ENCODE data around the gene COMMD1. TPM values are rescaled to one million over a fixed set of nuclear protein-coding genes. Genes with fewer than 3 reads are reported as not detected.
A peak's percentile ranks its signal among the peaks of the same experiment; 100 is the strongest.

COMMD1 gene
- total and polyA plus RNA-seq, 4 experiments from 2014 or later, result 16.7 to 63.9 (median 34.2) TPM

DNA sequence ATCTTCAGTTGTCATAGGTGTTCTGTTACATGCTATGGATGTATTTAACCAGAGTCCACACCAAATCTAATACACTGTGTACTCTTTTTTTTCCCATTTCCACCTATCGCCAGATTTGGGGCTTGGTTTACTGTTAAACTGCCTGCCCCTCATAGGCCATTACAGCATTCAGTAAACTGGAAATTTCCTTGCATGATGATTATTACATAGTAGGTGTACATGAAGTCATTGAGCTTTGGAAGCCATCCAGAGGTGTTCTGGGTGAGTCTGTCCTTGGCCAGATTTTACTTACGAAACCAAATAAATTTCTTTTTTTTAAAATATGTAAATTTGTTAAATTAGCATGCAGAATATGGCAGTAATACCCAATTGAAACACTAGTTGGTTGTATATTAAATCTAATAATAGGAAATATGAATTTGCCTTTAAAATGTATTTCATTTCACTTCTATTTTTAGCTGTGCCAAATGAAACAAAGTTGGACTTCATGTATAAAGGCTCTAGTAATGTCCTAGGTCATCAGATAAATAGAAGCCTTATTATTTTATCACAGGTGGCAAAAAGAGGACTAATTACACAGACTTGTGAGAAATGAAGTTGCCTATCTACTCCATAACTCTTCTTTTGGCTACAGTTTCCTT, 60.7 kb downstream of the COMMD1 start:
- Mint-ChIP-seq H3K27ac (no peak overlapping the region), H3K36me3 (no peaks in the 10 kb centered on the region), H3K9me3 (no peaks in the 10 kb centered on the region), H3K4me1 (peaks cover 0 to 7% (median 4%) of the 10 kb centered on the region in 4 donors), H3K4me3 (no peak overlapping the region), H3K27me3 (no peaks in the 10 kb centered on the region)
- H3K36me3 ChIP-seq (ENCODE audit: insufficient read depth, low read length), result no peaks in the 10 kb centered on the region
- no peaks in the 10 kb centered on the region for H3K4me1 ChIP-seq (ENCODE audit: insufficient read depth, low read length)
- no peak for DNase-seq
- ChIA-PET POLR2A (ENCODE audit: partially characterized antibody) (no interaction called here), CTCF (ENCODE audit: partially characterized antibody) (no interaction called here)
- H3K9me3 ChIP-seq (ENCODE audit: control insufficient read depth in 1 of 2, low read length in 2 of 2), result no peaks in the 10 kb centered on the region
- H3K27ac ChIP-seq (ENCODE audit: low read depth, low read length), result no peak overlapping the region
- H3K4me3 ChIP-seq (ENCODE audit: low read length in 2 of 2), result no peak overlapping the region
- no peaks in the 10 kb centered on the region for H3K27me3 ChIP-seq (ENCODE audit: insufficient read depth, low read length)
- intact Hi-C loops (cut with micrococcal nuclease), result no loop called here

- intact Hi-C loops (cut with micrococcal nuclease), result no loop called here
- Histone ChIP-seq H3K4me3 (ENCODE audit: low read length in 2 of 2) (no peak overlapping the region), H3K27me3 (ENCODE audit: insufficient read depth, low read length) (no peaks in the 10 kb centered on the region), H3K9me3 (ENCODE audit: control insufficient read depth in 1 of 2, low read length in 2 of 2) (no peaks in the 10 kb centered on the region), H3K36me3 (ENCODE audit: insufficient read depth, low read length) (no peaks in the 10 kb centered on the region), H3K4me1 (ENCODE audit: insufficient read depth, low read length) (no peaks in the 10 kb centered on the region), H3K27ac (ENCODE audit: low read depth, low read length) (no peak overlapping the region)
- POLR2A ChIA-PET (ENCODE audit: partially characterized antibody), result no interaction called here
- Mint-ChIP-seq H3K36me3 (no peaks in the 10 kb centered on the region), H3K9me3 (no peaks in the 10 kb centered on the region), H3K27ac (peak overlapping the region in 1 of 7 donors; percentile 15), H3K27me3 (no peaks in the 10 kb centered on the region), H3K4me3 (no peak overlapping the region), H3K4me1 (peaks cover 0 to 7% (median 4%) of the 10 kb centered on the region in 4 donors)
- CTCF ChIA-PET (ENCODE audit: partially characterized antibody), result no interaction called here
- no peak for DNase-seq
Measured at GRCh38 chr2:61967262-61967661, 61.8 kb downstream of the COMMD1 start.

GRCh38 chr2:61969376-61969775, 63.9 kb downstream of the COMMD1 start:
- POLR2A ChIA-PET (ENCODE audit: partially characterized antibody), result no interaction called here
- Histone ChIP-seq H3K27me3 (ENCODE audit: insufficient read depth, low read length) (no peaks in the 10 kb centered on the region), H3K36me3 (ENCODE audit: insufficient read depth, low read length) (no peaks in the 10 kb centered on the region), H3K27ac (ENCODE audit: low read depth, low read length) (no peak overlapping the region), H3K4me1 (ENCODE audit: insufficient read depth, low read length) (no peaks in the 10 kb centered on the region), H3K4me3 (ENCODE audit: low read length in 2 of 2) (no peak overlapping the region), H3K9me3 (ENCODE audit: control insufficient read depth in 1 of 2, low read length in 2 of 2) (no peaks in the 10 kb centered on the region)
- Mint-ChIP-seq H3K27ac (no peak overlapping the region), H3K27me3 (no peaks in the 10 kb centered on the region), H3K36me3 (no peaks in the 10 kb centered on the region), H3K4me1 (peaks cover 0 to 5% (median 4%) of the 10 kb centered on the region in 4 donors), H3K4me3 (no peak overlapping the region), H3K9me3 (no peaks in the 10 kb centered on the region)
- intact Hi-C loops (cut with micrococcal nuclease), result no loop called here
- no peak for DNase-seq
- CTCF ChIA-PET (ENCODE audit: partially characterized antibody), result no interaction called here

DNA sequence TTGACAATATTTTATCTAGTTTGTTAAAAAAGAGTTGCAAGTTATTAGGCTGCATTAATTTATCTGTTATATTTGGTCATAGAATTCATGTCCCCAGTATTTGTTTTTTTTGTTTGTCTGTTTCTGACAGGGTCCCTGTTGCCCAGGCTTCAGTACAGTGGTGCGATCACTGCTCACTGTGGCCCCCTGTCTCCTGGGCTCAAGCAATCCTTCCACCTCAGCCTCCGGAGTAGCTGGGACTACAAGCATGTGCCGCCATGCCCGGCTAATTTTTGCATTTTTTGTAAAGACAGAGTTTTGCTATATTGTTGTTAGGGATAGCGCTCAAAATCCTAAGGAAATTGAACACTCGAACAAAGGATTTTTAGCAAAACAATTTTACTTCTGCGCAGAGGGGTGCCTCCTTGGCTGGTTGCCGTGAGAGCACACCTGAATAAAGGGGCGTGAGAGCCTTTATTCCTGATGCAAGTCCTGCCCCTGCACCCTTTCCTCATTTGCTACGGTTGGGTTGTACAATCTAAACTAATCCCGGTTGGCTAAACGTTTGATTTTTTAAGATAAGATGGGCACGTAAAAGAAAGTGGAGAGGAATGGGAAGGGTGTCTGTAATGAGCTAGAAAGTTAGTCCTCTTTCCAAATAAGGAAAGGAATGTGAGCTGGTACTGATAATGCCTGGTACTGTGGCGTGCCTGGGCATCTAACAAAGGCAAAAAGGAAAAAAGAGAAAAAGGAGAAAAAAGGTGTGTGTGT, 65.5 kb downstream of the COMMD1 start:
- H3K27ac Mint-ChIP-seq, result no peak overlapping the region

DNA sequence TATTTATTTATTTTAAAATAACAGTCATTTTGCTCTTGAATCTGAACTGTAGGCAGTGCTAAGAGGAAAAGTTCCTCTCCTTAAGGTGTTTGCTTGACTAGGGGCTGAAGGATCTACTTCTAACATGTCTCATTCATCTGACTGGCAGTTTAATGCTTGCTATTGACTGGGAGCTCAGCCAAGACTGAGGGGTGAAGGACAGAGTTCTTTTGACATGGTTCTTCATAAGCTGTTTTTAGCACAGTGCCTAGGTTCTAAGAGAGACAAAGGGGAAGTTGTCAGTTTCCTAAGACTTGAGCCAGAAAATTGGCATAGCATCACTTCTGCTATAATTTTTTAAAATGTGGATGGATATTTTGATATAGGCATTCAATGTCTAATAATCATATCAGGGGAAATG, 73.0 kb downstream of the COMMD1 start:
- Mint-ChIP-seq H3K27me3 (no peaks in the 10 kb centered on the region), H3K36me3 (peaks cover 16 to 19% of the 10 kb centered on the region in 2 donors), H3K27ac (no peak overlapping the region), H3K4me1 (peaks cover 0 to 7% (median 2%) of the 10 kb centered on the region in 4 donors), H3K4me3 (no peak overlapping the region), H3K9me3 (peaks cover 2 to 27% (median 21%) of the 10 kb centered on the region in 8 donors)
- ChIA-PET POLR2A (ENCODE audit: partially characterized antibody) (no interaction called here), CTCF (ENCODE audit: partially characterized antibody) (interaction anchor here (0.8 to 1.2 kb wide), 3 partner anchors 8 to 29 kb away, joined by 3 read pairs; no protein-coding TSS in a partner anchor)
- no peaks in the 10 kb centered on the region for H3K9me3 ChIP-seq (ENCODE audit: control insufficient read depth in 1 of 2, low read length in 2 of 2)
- H3K4me3 ChIP-seq (ENCODE audit: low read length in 2 of 2), result no peak overlapping the region
- H3K27ac ChIP-seq (ENCODE audit: low read depth, low read length), result no peak overlapping the region
- no peak for DNase-seq
- H3K27me3 ChIP-seq (ENCODE audit: insufficient read depth, low read length), result no peaks in the 10 kb centered on the region
- no peaks in the 10 kb centered on the region for H3K4me1 ChIP-seq (ENCODE audit: insufficient read depth, low read length)
- H3K36me3 ChIP-seq (ENCODE audit: insufficient read depth, low read length), result no peaks in the 10 kb centered on the region
- intact Hi-C loops (cut with micrococcal nuclease), result no loop called here

More for the DNA sequence above, 65.5 kb downstream of the COMMD1 start:
- POLR2A ChIA-PET (ENCODE audit: partially characterized antibody), result no interaction called here
- Mint-ChIP-seq H3K4me1 (peaks cover 0 to 6% (median 4%) of the 10 kb centered on the region in 4 donors), H3K27me3 (no peaks in the 10 kb centered on the region), H3K36me3 (no peaks in the 10 kb centered on the region), H3K9me3 (no peaks in the 10 kb centered on the region), H3K4me3 (no peak overlapping the region)
- DNase-seq, result no peak
- CTCF ChIA-PET (ENCODE audit: partially characterized antibody), result no interaction called here
- Histone ChIP-seq H3K27ac (ENCODE audit: low read depth, low read length) (no peak overlapping the region), H3K36me3 (ENCODE audit: insufficient read depth, low read length) (no peaks in the 10 kb centered on the region), H3K9me3 (ENCODE audit: control insufficient read depth in 1 of 2, low read length in 2 of 2) (no peaks in the 10 kb centered on the region), H3K4me1 (ENCODE audit: insufficient read depth, low read length) (no peaks in the 10 kb centered on the region), H3K4me3 (ENCODE audit: low read length in 2 of 2) (no peak overlapping the region), H3K27me3 (ENCODE audit: insufficient read depth, low read length) (no peaks in the 10 kb centered on the region)
- intact Hi-C loops (cut with micrococcal nuclease), result no loop called here

GRCh38 chr2:61980758-61981157, 75.3 kb downstream of the COMMD1 start:
- Histone ChIP-seq H3K9me3 (ENCODE audit: control insufficient read depth in 1 of 2, low read length in 2 of 2) (no peaks in the 10 kb centered on the region), H3K4me1 (ENCODE audit: insufficient read depth, low read length) (no peaks in the 10 kb centered on the region), H3K4me3 (ENCODE audit: low read length in 2 of 2) (no peak overlapping the region), H3K27ac (ENCODE audit: low read depth, low read length) (no peak overlapping the region), H3K36me3 (ENCODE audit: insufficient read depth, low read length) (no peaks in the 10 kb centered on the region), H3K27me3 (ENCODE audit: insufficient read depth, low read length) (no peaks in the 10 kb centered on the region)
- Mint-ChIP-seq H3K27me3 (no peaks in the 10 kb centered on the region), H3K27ac (no peak overlapping the region), H3K9me3 (peaks cover 2 to 32% (median 22%) of the 10 kb centered on the region in 8 donors), H3K4me3 (no peak overlapping the region), H3K4me1 (peaks cover 0 to 9% (median 2%) of the 10 kb centered on the region in 4 donors), H3K36me3 (peaks cover 16 to 19% of the 10 kb centered on the region in 2 donors)
- ChIA-PET CTCF (ENCODE audit: partially characterized antibody) (no interaction called here), POLR2A (ENCODE audit: partially characterized antibody) (no interaction called here)
- no peak for DNase-seq
- intact Hi-C loops (cut with micrococcal nuclease), result no loop called here

DNA sequence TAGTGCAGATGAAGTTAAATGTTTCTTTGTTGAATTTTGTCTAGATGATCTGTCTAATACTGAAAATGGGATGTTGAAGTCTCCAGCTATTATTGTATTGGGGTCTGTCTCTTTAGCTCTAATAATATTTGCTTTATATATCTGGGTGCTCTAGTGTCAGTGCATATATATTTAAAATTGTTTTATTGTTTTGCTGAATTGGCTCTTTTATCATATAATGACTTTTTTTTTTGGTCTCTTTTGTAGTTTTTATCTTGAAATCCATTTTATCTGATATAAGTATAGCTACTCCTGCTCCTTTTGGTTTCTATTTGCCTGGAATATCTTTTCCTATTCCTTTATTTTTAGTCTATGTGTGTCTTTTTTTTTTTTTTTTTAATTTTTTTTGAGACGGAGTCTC, 79.2 kb downstream of the COMMD1 start:
- H3K4me3 Mint-ChIP-seq, result no peak overlapping the region
- ChIA-PET POLR2A (ENCODE audit: partially characterized antibody) (no interaction called here), CTCF (ENCODE audit: partially characterized antibody) (no interaction called here)
- no peak overlapping the region for H3K27ac Mint-ChIP-seq
- DNase-seq, result no peak
- Histone ChIP-seq H3K36me3 (ENCODE audit: insufficient read depth, low read length) (no peaks in the 10 kb centered on the region), H3K27me3 (ENCODE audit: insufficient read depth, low read length) (no peaks in the 10 kb centered on the region), H3K4me1 (ENCODE audit: insufficient read depth, low read length) (no peaks in the 10 kb centered on the region), H3K27ac (ENCODE audit: low read depth, low read length) (no peak overlapping the region), H3K9me3 (ENCODE audit: control insufficient read depth in 1 of 2, low read length in 2 of 2) (no peaks in the 10 kb centered on the region), H3K4me3 (ENCODE audit: low read length in 2 of 2) (no peak overlapping the region)
- H3K36me3 Mint-ChIP-seq, result peaks cover 23 to 25% of the 10 kb centered on the region in 2 donors
- H3K4me1 Mint-ChIP-seq, result peaks cover 0 to 10% (median 5%) of the 10 kb centered on the region in 4 donors
- H3K27me3 Mint-ChIP-seq, result no peaks in the 10 kb centered on the region
- intact Hi-C loops (cut with micrococcal nuclease), result no loop called here
- peaks cover 2 to 33% (median 22%) of the 10 kb centered on the region in 8 donors for H3K9me3 Mint-ChIP-seq

All from CD4-positive, alpha-beta memory T cell (primary cell).